Dedifferentiated amniotic fluid mesenchymal stem cell (primary cell): ENCODE measurements around the gene ACSS1.
A peak's percentile ranks its signal among the peaks of the same experiment; 100 is the strongest.
"Not testable (repeated sequence)": the region's sequence is repeated elsewhere in the genome, so short reads cannot be mapped to it uniquely, and the experiment has no call there.

Source experiments
- DNase-seq: peaks from one replicate; pipeline ENCODE4 v3.0.0-alpha.2; 2016; ENCODE audit errors: extremely low spot score

The ACSS1 gene

GRCh38 chr20:25011261-25011660 lies 46.7 kb downstream of the ACSS1 start:
- no peak for DNase-seq

GRCh38 chr20:25009218-25010145 lies 48.5 kb downstream of the ACSS1 start:
- no peak for DNase-seq

- no peak for DNase-seq
These were observed 49.3 kb downstream of the ACSS1 start for GRCh38 chr20:25008388-25009217.

- DNase-seq, result no peak
These were observed 50.2 kb downstream of the ACSS1 start for GRCh38 chr20:25007491-25008305.

DNA sequence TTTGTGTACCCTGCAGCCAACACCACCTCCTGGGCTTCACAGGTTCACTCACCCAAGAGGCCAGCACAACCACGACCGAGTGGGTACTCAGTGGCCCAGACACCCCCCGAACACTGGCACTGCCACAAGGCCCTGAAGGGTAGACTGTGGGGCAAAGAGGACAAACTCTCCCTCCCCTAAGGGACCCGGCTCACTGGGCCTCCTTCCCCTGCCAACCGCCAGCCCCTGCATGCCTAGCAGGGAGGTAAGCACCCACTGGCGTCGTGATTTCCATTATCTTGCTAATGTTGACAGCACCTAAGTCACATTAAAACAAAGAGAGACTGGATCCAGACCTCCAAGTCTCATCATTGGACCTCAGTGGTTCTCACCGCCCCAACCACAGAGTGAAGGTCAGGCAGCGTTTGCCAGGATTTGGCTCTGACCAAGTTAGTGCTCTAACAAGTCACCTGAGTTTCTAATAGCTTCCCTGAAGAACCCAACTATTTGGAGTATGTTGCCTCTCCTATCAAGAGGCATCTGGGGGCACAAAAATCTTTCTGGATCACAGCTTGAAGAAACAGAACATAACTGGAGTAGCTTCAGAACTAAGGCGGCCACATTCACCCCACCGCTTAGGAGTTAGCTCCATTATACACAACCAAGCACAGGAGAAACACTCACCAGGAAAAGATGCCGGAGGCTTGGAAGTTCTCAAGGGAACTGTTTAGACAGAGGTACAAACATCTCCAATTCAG lies 51.3 kb downstream of the ACSS1 start:
- DNase-seq, result no peak

GRCh38 chr20:25005661-25006060 lies 52.3 kb downstream of the ACSS1 start:
- no peak for DNase-seq

GRCh38 chr20:25005220-25005619 lies 52.7 kb downstream of the ACSS1 start:
- no peak for DNase-seq

DNA sequence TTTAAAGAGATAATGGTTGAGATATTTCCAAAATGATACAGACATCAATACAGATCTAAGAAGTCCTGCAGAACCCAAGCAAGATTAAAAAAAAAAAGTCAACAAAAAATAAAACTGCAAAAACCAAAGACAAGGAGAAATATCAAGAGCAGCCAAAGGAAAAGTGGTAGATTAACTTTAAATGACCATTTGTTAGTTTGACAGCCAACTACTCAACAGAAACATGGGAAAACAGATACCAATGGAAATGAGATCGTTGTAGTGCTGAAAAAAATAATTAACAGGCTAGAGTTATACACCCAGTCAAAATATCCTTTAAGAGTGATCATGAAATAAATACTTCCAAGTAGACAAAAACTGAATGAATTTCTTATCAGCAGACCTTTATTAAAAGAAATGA lies 54.9 kb downstream of the ACSS1 start:
- no peak for DNase-seq

DNA sequence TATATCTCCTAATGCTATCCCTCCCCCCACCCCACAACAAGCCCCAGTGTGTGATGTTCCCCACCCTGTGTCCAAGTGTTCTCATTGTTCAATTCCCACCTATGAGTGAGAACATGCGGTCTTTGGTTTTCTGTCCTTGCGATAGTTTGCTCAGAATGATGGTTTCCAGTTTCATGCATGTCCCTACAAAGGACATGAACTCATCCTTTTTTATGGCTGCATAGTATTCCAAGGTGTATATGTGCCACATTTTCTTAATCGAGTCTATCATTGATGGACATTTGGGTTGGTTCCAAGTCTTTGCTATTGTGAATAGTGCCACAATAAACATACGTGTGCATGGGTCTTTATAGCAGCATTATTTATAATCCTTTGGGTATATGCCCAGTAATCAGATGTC lies 56.6 kb downstream of the ACSS1 start:
- DNase-seq, result not testable (repeated sequence)

DNA sequence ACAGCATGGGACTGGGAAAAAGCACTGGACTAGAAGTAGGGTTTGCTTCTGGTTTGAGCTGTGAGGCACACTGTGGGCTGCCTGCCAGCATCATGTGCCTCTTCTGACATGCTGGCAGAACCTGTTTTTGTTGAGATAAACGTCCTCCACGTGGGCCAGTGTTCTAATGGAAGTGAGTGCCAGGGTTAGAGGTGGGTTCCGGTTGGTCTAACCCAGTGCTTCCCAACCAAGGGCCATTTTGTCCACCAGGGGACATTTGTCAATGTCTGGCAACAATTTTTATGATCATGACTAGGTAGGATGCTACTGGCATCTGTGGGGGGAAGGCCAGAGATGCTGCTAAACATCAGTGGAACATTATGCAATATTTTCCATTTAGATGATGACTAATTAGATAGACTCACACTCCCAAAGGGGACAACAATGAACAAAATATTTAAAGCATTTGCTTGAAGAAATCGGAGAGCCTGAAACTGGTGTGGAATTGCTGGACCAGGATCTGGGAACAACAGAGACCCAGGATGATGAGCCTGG lies 57.6 kb downstream of the ACSS1 start:
- DNase-seq, result peak; percentile 53

DNA sequence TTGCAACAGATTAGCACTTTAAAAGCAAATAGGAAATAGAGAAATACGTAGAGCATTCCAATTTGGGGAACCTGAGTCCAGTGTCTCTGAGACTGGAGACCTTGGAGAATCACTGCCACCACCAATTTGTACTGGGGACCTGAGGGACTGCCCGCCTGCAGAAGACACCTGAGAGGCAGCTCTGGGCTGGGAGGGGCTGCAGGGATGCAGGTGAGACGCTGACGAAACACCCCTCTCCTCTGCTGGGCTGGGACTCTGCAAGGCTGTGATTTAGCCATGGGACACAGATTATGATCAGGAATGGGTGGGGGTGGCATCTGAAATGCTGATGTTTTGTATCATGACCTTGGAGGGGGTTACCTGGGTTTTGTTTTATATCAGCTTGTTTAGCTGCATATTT lies 58.4 kb downstream of the ACSS1 start:
- DNase-seq, result no peak

DNA sequence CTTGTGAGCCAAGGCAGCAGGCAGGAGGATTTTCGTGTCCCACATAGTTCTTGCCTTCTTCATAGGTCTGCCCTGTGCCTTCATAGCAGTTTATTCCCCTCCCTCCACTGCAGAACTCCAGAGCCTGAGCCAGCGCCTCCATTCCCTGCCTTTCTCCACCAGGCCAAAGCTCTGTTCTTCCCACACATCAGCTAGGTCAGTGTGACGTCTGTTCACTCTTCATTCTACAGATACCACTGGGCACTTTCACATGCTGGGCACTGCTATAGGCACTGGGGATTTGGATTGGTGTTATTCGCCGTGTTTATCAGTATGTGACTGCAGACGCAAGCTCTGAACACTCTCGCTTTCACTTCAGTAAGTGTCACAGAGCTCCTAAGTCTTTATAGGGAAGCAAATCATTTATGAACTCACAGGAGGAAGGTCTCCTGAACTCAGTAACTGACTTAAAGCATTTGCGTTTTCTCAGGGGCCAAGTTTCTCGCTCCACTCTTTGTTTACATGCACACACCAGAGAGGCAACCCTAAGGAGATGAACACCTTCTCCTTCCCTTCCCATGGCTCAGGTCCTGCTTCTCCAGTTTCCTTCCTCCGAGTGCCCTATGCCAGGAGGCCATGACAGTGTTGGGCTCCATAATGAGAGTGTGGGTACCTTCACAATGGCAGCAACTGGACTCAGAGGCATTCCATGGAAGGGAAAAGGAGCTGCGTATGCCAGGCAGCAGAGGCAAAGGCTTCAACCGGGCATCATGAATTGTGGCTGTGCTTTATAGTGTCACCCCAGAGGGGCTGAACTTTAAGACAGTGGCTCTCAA lies 59.1 kb downstream of the ACSS1 start:
- DNase-seq, result no peak

DNA sequence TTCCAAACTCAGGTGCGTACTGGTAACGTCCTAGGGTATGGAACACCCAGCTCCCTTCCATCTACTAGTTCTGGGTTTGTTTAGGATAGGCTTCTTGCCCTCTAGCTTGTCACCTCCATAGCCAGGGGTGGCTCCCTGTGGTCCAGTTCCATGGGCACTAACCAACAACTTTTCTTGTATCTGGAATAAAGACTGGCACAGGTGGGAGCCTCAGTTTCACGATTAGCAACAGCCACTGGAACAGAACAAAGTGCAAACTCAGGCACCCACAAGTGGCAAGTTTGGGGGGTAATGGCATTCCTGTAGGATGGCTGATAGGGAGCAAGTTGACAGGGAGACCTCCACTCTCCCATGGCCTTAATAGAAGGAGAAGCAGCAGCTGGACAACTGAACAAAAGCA lies 59.8 kb downstream of the ACSS1 start:
- DNase-seq, result no peak

DNA sequence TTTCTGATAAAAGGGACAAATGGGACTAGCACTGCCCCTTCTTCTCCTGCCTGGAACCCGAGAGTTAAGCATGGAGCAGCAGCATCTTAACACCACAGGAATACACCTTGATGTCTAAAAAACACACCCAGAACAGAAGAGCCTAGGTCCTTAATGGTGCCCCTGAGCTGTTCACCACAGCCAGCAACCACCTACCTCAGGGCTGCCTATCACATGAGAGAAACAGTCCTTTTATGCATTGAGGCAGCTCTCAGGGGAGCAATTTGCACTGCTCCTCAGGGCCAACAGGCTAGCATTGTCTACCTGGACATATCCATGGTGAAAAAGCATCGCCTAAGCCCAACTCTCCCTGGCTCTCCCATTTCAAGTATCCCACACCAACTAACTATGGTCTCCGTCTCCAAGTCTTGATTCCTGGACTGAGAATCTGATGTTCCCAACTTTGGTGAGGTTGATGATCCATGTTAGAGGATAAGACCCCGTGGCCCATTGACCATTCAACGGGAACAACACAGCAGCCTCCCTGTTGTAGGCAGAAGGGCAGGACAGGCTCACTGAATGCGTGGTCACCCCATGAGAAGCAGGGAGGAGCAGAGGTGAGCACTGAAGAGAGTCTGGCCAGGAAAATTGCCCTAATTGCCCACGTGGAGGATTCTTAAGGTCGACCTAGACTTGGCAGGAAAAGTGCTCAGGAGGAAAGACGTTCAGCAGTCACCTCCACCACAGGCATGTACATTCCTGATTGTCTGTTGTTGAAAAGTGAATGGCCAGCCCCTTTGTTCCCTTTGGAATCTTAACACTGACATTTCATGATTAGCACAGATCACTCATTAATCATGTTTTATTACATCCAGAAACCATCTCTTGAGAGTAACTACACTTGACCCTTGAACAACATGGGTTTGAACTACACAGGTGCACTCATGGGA lies 61.2 kb downstream of the ACSS1 start:
- DNase-seq, result no peak

GRCh38 chr20:24995741-24996448 lies 62.0 kb downstream of the ACSS1 start:
- DNase-seq, result no peak

DNA sequence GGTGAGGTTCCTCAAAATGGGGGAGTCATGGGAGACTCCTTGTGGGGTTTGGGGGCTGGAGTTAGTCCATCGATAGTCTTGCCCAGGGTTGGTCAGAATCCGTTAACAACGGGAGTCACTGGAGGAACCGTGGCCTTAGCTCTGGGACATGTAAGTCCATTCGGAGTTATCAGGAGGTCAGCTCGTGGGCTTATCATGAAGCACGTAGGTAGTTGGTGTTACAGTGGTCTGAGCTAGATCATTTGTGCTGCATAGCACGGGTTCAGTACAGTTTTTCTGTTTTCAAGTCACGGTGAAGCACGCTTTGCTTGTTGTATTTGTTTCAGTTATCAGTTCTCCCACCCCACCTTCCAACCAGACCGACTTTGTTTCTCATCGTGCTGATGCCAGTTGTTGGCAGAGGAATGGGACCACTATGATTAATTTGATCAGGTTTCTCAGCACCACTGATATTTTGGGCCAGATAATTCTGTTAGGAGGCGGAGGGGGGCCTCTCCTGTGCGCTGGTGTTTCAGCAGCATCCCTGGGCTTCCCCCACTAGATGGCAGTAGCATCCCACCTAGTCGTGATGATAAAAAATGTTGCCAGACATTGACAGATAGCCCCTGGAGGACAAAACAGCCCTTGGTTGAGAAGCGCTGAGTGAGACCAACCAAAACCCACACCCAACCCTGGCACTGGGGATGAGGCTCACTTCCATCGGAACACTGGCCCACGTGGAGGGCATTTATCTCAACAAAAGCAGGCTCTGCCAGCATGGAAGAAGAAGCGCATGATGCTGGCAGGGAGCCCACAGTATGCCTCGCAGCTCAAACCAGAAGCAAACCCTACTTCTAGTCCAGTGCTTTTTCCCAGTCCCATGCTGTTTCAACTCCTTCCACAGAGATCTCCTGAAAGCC lies 63.2 kb downstream of the ACSS1 start:
- DNase-seq, result peak; percentile 78

GRCh38 chr20:24994186-24994465 lies 63.8 kb downstream of the ACSS1 start:
- no peak for DNase-seq
